Activated CD8-positive, alpha-beta T cell treated with anti-CD3 and anti-CD28 coated beads for 36 hours (primary cell): ENCODE data around the gene SMIM45.

Experiments
- ATAC-seq: fragments of 200-7000 bp; cut with Tn5 transposase; one replicate; pipeline ENCODE4 v1.10.0; 2021; ENCODE audit warnings: mild to moderate bottlenecking, moderate library complexity
- CTCF ChIA-PET: fragments of 350-600 bp; sonication (Branson Sonifier 250); formaldehyde crosslinking; loops from one replicate; lab custom pipeline; 2021; ENCODE audit warnings: antibody characterized with exemption; lab: Charles Lee
- POLR2A ChIA-PET: fragments of 350-600 bp; sonication (Branson Sonifier 250); formaldehyde crosslinking; loops from one replicate; lab custom pipeline; 2021; ENCODE audit warnings: antibody characterized with exemption; lab: Charles Lee
- DNase-seq: peaks from one replicate; pipeline ENCODE4 v3.0.0-alpha.2; 2020
- H3K27ac Mint-ChIP-seq: one replicate; pipeline ENCODE4 v1.8.0; 2021; ENCODE audit warnings: mild to moderate bottlenecking, mixed read lengths
- H3K27me3 Mint-ChIP-seq: one replicate; pipeline ENCODE4 v1.8.0; 2021; ENCODE audit warnings: mixed read lengths
- H3K36me3 Mint-ChIP-seq: one replicate; pipeline ENCODE4 v1.8.0; 2021; ENCODE audit warnings: low read depth, mixed read lengths
- H3K4me1 Mint-ChIP-seq: one replicate; pipeline ENCODE4 v1.8.0; 2021; ENCODE audit warnings: low read depth, mixed read lengths
- H3K4me3 Mint-ChIP-seq: one replicate; pipeline ENCODE4 v1.8.0; 2021; ENCODE audit warnings: mild to moderate bottlenecking, moderate library complexity, mixed read lengths
- H3K9me3 Mint-ChIP-seq: one replicate; pipeline ENCODE4 v1.8.0; 2021; ENCODE audit warnings: mixed read lengths
- intact Hi-C: fragments of 100-400 bp; cut with micrococcal nuclease; formaldehyde crosslinking; loops from one replicate; pipeline ENCODE4 v1.10.0; 2022
- TF ChIP-seq, protein P1 (sequence below): fragments of 200-600 bp; IDR thresholded peaks from one replicate; pipeline ENCODE4 v1.8.0; 2022; ENCODE audit warnings: antibody characterized with exemption, mild to moderate bottlenecking

SMIM45 gene

DNA sequence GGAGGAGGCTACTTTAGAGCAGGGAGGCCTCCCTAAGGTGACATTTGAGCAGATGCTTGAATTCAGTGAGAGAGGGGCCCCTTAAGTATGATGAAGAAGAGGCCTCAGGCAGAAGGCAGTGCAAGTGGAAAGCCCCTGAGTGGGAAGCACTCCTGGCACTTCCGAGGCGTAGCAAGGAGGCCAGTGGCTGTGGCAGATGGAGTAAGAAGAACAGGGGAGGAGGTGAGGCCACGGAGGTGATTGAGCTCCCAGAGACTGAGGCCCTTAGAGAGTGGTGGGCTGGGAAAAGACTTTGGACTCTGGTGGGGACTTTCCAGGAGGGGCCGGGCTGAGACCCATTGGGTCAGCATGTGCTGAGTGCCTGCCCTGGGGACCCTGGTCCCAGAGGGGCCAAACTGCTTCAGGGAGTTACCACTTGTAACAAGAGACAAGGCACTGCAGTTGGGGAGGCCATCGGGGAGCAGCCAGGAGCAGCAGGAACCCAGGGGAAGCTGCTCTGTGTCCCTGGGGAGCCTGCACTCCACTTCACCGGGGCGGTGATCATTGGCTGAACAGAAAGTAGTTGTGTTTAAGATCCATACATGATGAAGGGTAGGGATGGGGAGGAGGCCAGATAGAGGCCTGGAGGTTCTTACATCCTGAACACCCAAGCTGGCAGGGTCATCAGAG lies 2.5 kb upstream of the SMIM45 start:
- TF ChIP-seq, protein P1, sequence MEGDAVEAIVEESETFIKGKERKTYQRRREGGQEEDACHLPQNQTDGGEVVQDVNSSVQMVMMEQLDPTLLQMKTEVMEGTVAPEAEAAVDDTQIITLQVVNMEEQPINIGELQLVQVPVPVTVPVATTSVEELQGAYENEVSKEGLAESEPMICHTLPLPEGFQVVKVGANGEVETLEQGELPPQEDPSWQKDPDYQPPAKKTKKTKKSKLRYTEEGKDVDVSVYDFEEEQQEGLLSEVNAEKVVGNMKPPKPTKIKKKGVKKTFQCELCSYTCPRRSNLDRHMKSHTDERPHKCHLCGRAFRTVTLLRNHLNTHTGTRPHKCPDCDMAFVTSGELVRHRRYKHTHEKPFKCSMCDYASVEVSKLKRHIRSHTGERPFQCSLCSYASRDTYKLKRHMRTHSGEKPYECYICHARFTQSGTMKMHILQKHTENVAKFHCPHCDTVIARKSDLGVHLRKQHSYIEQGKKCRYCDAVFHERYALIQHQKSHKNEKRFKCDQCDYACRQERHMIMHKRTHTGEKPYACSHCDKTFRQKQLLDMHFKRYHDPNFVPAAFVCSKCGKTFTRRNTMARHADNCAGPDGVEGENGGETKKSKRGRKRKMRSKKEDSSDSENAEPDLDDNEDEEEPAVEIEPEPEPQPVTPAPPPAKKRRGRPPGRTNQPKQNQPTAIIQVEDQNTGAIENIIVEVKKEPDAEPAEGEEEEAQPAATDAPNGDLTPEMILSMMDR = no peak
- no peak for ATAC-seq
- H3K9me3 Mint-ChIP-seq = no peaks in the 10 kb centered on the region
- peaks cover 24% of the 10 kb centered on the region for H3K4me1 Mint-ChIP-seq
- H3K4me3 Mint-ChIP-seq = peak overlapping the region; percentile 88
- no peak overlapping the region for H3K27ac Mint-ChIP-seq
- intact Hi-C loops = loop anchor here (10.0 kb wide), 1 partner anchor 125 kb away; the partner anchor contains the start of genes NAGA, PHETA2 and SMDT1
- CTCF ChIA-PET = interaction anchor here (1.0 to 2.0 kb wide), 4 partner anchors 8 to 91 kb away, joined by 3 to 7 read pairs (median 5); no protein-coding TSS in a partner anchor
- H3K27me3 Mint-ChIP-seq = no peaks in the 10 kb centered on the region
- POLR2A ChIA-PET = interaction anchor here (2.5 kb wide), 1 partner anchor 9 kb away, joined by 15 read pairs; no protein-coding TSS in a partner anchor
- no peak for DNase-seq
- H3K36me3 Mint-ChIP-seq = peaks cover 16% of the 10 kb centered on the region

DNA sequence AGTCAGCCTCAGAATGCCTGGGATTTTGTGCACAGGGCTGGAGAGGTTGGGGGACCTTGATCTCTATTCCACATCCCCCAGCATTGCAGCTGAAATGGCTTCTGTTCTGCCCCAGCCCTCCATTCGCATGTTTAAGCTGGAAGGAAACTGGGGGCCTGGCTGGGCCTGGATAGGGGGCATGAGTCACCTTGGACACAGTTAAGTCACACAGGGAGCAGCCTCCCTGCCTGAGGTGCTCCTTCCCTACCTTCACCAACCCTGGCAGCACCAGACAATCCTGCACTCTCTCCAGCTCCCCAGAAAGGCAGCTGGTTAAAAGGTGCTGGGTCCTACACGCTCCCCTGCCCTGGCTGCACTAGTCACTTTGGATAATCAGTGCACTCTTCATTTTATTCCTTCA lies 763 bp downstream of the SMIM45 start:
- Mint-ChIP-seq H3K36me3 (no peaks in the 10 kb centered on the region), H3K4me3 (no peak overlapping the region), H3K9me3 (no peaks in the 10 kb centered on the region), H3K4me1 (peaks cover 17% of the 10 kb centered on the region), H3K27me3 (no peaks in the 10 kb centered on the region), H3K27ac (no peak overlapping the region)
- ChIA-PET CTCF (interaction anchor here (1.0 kb wide), 1 partner anchor 256 kb away, joined by 4 read pairs; no protein-coding TSS in a partner anchor), POLR2A (interaction anchor here (1.1 to 1.4 kb wide), 2 partner anchors 8 to 138 kb away, joined by 4 read pairs; partner anchors contain the start of gene NDUFA6)
- ATAC-seq = no peak
- intact Hi-C loops = no loop called here
- DNase-seq = no peak
- TF ChIP-seq, protein P1 = no peak

DNA sequence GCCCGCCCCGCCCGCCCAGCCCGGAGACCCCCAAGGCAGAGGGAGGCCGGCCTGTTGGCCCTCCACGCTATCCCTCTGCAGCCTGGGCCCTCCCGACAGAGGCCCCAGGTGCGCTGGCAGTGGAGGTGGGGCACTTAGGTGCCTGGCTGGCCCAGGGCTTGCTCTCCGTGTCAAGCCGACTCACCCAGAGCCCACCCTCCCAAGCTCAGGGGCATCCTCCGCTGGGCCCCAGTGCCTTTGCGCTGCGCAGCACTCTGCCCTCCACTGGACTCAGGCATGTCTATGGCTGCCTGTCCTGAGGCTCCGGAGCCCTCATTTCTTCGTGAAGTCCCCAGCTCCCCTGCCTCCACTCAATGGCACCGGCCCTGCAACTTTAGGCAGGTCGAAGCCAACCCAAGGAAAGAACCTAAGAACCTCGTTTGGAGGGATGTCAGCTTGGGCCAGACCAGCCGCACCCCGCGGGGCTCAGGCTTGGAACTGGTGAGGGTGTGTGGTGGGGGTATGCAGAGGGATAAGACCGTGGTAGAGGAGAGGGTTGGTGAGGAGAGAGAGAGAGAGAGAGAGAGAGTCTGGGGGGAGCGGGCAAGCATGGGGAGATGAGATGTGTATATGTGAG lies 6.1 kb downstream of the SMIM45 start:
- intact Hi-C loops = no loop called here
- DNase-seq (no peak), ATAC-seq (peak; percentile 28)
- Mint-ChIP-seq H3K36me3 (no peaks in the 10 kb centered on the region), H3K4me3 (no peak overlapping the region), H3K27me3 (no peaks in the 10 kb centered on the region), H3K9me3 (no peaks in the 10 kb centered on the region), H3K4me1 (peaks cover 4% of the 10 kb centered on the region), H3K27ac (no peak overlapping the region)
- ChIA-PET POLR2A (interaction anchor here (1.0 kb wide), 1 partner anchor 269 kb away, joined by 5 read pairs; no protein-coding TSS in a partner anchor), CTCF (interaction anchor here (0.5 to 2.3 kb wide), 5 partner anchors 8 to 261 kb away, joined by 3 to 7 read pairs (median 5); partner anchors contain the start of gene CENPM)
- TF ChIP-seq, protein P1 = peak; percentile 71

DNA sequence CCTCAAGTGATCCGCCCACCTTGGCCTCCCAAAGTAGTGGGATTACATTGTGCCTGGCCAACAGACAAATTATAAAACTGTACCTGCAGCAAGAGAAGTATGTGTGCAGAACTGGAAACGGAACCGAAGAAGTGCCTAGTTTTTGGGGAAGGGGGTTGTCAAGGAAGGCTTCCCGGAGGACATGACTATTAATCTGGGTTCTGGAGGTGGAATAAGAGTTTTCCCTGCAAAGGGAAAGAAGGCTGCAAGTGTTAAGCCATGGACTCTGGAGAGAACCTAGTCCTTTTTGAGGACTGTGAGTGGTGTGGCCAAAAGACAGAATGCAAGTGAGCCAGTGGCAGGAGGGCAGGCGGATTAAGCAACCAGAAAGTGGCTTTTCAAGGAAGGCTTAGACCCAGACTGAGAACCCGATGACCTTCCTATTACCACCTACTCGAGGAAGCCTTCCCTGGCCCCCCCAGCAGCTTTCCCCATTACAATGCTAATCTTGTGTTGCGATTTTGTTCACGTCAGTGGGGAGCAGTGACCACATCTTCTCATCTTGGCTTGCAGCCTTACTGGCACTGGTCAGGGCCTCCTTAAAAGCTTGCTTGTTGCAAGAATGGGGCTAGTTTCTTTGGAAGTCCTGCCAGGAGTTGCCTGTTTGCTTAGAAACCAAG lies 11.6 kb downstream of the SMIM45 start:
- no peaks in the 10 kb centered on the region for H3K9me3 Mint-ChIP-seq
- H3K4me3 Mint-ChIP-seq = no peak overlapping the region
- TF ChIP-seq, protein P1 = no peak
- ChIA-PET CTCF (interaction anchor here (0.7 to 1.9 kb wide), 4 partner anchors 17 to 210 kb away, joined by 3 to 4 read pairs (median 3); partner anchors contain the start of gene CENPM), POLR2A (no interaction called here)
- intact Hi-C loops = no loop called here
- H3K27ac Mint-ChIP-seq = no peak overlapping the region
- no peak for ATAC-seq
- H3K36me3 Mint-ChIP-seq = no peaks in the 10 kb centered on the region
- no peaks in the 10 kb centered on the region for H3K4me1 Mint-ChIP-seq
- H3K27me3 Mint-ChIP-seq = no peaks in the 10 kb centered on the region
- DNase-seq = no peak
